ENCODE data around the gene CST4. TPM values are rescaled to one million over a fixed set of nuclear protein-coding genes. Genes with fewer than 3 reads are reported as not detected.

The CST4 gene
- total RNA-seq, 1 donor from 2014 or later = not detected

DNA sequence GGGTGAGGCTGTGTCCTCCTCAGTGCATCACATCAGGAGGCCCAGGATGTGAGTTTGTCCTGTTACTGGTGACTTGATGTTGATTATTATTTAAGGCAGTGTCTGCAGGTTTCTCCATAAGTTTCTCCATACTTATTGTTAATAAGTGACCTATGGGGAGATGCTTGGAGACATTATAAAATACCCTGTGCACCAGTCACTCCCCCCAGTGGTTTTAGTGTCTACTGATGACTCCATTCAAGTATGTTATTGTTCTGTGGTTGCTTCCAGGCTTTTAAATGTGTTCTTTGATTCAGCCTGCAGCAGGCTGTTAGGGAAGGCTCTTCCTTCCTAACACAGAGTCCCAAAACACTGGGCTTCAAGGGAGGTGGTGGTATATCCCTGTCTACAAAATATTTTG lies 36.5 kb downstream of the CST4 start:
- no peak for DNase-seq (ENCODE audit: missing footprints)
- no peak for ATAC-seq
- intact Hi-C loops (cut with DNase I) = no loop called here

DNA sequence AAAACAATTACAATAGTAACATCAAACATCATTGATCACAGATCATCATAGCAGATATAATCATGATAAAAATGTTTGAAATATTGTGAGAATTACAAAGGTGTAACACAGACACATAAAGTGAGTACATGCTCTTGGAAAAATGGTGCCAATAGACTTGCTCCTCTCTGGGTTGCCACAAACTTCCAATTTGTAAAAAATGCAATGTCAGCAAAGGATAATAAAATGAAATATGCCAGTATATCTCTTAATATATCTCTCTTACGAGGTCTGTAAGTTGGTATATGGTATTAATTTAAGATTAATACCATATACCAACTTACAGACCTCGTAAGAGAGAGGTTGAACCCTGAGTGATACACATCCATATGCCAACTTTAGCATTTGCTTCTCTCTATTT lies 37.7 kb downstream of the CST4 start:
- intact Hi-C loops (cut with DNase I) = no loop called here
- DNase-seq (ENCODE audit: missing footprints) = no peak
- ATAC-seq = no peak

DNA sequence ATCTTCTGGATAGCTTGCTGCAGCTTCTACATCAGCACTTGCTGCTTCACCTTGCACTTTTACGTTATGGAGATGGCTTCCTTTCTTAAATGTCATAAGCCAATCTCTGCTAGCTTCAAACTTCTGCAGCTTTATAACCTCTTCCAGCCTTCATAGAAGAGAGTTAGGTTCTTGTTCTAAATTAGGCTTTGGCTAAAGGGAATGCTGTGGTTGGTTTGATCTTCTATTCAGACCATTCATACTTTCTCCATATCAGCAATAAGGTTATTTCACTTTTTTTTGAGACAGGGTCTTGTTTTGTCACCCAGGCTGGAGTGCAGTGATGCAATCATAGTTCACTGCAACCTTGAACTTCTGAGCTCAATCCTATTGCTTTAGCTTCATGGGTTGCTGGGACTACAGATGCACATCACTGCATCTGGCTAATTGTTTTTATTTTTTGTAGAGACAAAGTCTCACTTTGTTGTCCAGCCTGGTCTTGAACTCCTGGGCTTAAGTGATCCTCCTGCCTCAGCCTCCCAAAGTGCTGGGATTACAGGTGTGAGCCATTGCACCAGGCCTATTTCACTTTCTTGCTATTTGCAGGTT lies 38.9 kb downstream of the CST4 start:
- ATAC-seq (no peak), DNase-seq (ENCODE audit: missing footprints) (no peak)
- intact Hi-C loops (cut with DNase I) = no loop called here

DNA sequence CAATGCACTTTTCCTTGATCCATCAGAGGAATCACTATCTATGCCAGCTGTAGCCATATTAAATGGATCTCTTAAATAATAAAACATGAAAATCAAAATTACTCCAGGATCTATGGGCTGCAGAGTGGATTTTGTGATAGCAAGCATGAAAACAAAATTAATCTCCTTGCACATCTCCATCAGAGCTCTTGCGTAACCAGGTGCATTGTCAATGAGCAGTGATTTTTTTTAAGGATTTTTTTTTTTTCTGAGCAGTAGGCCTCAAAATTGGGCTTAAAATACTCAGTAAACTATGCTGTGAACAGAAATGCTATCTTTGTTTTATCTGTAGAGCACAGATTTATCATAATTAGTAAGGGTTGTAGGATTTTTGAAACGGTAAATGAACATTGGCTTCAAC lies 39.6 kb downstream of the CST4 start:
- ATAC-seq = no peak

DNA sequence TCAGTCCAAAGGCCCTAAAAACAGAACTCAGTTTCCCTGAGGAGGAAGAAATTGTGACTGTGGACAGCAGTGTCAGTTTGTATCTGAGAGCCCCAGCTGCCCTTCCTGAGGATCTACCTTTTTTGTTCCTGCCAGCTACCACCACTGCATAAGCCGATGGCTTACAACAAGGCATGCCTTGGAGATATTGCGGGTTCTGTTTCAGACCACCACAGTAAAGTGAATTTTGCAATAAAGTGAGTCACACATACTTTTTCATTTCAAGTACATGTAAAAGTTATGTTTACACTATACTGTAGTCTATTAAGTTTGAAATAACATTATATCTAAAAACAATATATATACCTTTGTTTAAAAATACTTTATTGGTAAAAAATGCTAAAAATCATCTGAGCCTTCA lies 41.5 kb downstream of the CST4 start:
- ATAC-seq (no peak), DNase-seq (ENCODE audit: missing footprints) (no peak)
- intact Hi-C loops (cut with DNase I) = no loop called here

More for the DNA sequence above, 39.6 kb downstream of the CST4 start:
- DNase-seq (ENCODE audit: missing footprints) = no peak
- intact Hi-C loops (cut with DNase I) = no loop called here

DNA sequence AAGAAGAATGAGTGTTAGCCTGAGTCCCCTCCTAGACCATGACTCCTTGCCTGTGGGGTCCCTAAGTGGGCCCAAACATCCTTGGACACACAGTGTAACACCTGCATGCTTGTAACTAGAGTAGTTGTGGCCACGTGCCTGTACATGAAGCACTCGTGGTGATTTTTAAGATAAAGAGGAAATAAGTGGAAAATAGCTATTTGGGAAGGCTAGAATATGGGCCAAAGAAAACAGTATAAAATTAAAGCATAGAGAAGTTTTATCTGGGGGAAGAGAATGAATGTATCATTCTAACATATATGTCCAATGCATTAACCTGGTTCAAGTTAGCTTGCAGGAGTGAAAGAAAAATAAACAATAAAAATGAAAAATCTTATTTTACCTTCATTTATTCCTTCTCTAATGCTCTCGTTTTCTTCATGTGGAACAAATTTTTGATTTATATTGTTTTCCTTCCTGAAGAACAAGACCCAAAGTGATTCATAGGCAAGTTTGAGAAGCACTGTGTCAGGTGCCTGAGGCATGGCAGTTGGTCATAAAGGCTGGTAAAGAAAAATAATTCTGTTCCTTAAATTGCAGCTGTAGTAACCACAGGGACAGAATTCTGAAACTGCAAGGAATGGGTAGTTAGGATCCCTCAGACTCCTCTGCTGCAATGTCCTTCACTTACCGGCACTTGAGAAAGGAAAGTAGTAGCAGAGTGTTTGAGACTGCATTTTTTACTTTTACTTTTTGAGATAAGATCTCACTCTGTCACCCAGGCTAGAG lies 42.5 kb downstream of the CST4 start:
- intact Hi-C loops (cut with DNase I) = no loop called here
- ATAC-seq = no peak

DNA sequence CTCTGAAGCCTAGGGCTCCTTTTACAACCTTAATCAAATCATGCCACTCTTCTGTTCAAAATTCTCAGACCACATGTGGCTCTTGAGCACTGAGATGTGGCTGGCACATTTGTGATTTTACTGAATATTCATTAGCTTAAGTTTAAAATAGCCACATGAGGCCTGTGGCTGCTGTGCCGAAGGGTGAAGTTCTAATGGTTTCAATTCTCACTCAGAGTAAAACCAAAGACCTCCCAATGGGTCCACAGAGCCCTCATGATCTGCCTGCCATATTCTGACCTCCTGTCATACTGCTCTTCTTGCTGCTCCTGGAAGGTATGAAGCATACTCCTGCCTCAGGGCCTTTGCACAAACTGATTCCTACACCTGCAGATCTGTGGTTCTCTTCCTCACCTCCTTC lies 43.3 kb downstream of the CST4 start:
- ATAC-seq (no peak), DNase-seq (ENCODE audit: missing footprints) (no peak)
- intact Hi-C loops (cut with DNase I) = no loop called here

More for the DNA sequence above, 42.5 kb downstream of the CST4 start:
- DNase-seq (ENCODE audit: missing footprints) = no peak

DNA sequence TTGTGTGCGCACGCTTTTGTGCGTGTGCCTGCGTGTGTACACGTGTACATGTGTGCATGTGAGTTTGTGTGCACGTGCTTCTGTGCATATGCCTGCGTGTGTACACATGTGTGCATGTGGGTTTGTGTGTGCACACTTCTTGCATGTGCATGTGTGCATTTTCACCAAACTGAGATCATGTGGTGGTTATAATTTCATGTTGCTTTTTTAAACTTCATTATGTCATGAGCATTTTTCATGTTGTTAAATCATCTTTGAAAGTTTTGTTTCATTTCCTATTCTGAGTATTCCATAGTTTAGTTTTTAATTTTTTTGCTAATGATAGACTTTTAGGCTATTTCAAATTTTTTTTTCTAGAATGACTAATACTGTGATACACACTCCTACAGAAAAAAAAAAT lies 44.7 kb downstream of the CST4 start:
- no peak for ATAC-seq
- intact Hi-C loops (cut with DNase I) = no loop called here
- no peak for DNase-seq (ENCODE audit: missing footprints)

DNA sequence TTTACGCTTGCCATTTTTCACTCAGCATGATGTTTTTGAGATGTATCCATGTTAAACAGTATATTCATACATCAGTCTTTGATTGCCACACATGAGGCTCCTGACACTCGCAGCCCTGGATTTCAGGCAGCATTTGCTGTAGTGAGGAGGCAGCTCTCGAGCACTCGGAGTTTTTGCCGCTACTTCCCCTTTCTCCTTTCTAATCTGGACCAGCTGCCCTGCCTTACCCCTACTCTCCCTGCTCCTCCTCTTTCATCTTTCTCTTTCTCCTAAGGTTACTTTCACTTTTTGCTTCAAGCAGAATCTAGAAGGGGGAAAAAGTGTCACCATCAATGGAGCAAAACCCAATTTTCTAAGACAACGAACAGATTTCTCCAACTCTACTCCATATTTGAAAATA lies 45.2 kb downstream of the CST4 start:
- ATAC-seq (no peak), DNase-seq (ENCODE audit: missing footprints) (no peak)
- intact Hi-C loops (cut with DNase I) = no loop called here

DNA sequence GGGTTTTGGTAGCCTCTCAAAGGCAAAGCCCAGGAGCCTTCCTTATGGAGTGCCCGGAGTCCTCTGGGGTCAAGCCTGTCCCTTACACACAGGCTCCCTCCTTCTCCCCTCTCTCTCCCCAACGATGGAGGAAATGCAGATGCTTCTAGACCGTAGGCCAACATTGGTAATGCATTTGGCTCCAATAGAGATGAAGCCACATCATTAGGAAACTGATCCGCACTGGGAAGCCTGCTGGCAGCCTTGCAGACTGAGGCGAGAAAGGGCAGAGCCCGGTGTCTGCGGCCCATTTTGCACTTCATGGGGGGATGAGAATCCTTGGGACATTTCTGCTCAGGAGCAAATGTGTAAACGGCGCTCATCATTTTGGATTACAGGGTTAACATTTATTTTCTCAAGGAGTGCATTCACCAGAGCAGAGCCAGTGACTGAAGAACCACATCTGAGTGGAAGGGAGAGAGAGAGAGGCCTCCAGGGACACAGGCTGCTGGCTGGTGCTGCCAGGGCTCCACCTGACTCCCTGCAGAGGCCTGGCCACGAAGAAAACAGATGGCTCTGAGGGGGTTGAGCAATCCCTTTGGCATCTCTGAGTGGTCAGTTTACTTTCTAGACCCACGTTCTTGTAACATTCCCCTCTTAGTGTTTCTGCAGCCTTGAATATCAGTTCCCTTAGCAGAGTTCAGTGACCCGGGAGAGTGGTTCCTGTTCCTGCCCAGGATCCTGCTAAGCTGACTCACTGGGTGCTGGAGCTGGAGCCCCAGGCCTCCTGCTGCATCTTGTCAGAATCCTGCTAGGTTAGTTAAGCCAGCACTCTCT lies 46.7 kb downstream of the CST4 start:
- intact Hi-C loops (cut with DNase I) = no loop called here
- no peak for DNase-seq (ENCODE audit: missing footprints)
- peak; percentile 4 for ATAC-seq

DNA sequence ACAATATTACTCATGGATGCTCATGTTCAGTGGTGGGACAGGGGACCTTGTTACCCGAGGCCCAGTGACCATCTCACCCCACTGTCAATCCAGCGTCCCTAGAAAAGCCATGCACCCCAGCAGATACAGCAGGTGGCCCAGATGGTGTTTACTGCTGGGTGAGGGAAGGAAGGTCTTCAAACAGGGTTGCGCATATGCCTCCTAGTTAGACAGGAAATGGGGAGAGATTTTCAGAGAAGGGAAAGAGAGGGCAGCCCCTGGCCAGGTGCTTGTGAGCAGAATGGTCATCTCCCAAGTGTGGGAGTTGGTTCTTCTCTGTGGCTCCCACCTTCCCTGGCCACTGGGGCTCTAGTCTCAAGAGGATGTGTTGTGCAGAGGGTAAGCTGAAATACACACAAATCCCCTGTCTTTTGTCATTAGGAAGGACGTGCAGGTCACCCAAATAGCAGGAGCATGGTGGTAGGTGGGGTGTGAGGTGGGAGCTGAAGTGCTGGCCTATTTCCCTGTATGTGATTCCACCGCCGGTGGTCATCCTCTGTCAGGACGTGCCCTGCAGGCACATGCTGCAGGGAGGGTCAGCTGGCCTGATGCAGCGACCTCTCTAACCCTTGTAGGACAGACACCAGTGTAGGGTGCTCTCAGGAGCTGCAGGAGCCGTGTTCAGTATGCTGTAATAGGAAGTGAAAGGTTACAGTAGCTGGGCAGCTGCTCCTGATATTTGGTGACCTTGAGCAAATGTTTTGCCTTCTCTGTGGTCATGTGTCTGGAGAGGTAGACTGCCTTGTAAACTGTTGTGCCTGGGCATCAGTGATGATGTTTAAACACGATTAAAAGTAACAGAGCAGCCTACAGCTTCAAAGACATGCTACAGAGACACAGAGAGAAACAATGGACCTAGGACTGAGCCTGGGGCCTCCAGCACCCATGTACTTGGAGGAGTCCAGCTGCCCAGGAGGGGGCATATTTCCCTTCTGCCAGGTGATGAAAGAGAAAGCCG lies 47.9 kb downstream of the CST4 start:
- intact Hi-C loops (cut with DNase I) = no loop called here
- no peak for DNase-seq (ENCODE audit: missing footprints)
- no peak for ATAC-seq

DNA sequence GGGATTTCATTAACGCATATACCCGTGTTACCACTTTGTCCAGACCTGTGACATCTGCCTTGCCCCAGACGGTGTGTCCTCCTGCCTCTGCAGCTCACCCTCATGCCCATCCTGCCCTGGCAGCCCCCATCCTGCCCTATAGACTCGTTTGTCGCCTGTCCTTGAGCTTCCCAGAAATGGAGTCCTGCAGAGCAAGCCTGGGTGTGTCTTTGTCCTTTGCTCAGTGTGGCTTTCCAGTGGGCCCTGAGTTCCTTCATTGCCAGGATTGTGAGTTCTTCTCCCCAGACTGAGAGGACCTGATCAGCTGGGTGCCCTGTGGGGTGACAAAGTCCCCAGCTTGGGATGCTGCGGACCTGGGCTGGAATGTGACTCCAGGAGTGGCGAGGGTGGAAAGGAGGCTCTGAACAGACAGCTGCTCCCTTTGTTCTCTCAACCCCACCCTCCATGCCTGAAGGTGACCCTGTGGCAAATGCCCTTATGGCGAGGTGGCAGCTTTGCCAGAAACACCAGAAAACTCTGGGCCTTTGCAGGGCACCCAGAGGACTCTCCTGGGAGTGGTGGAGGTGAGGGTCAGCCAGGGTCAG lies 48.7 kb downstream of the CST4 start:
- intact Hi-C loops (cut with DNase I) = no loop called here
- ATAC-seq = no peak
- DNase-seq (ENCODE audit: missing footprints) = no peak

DNA sequence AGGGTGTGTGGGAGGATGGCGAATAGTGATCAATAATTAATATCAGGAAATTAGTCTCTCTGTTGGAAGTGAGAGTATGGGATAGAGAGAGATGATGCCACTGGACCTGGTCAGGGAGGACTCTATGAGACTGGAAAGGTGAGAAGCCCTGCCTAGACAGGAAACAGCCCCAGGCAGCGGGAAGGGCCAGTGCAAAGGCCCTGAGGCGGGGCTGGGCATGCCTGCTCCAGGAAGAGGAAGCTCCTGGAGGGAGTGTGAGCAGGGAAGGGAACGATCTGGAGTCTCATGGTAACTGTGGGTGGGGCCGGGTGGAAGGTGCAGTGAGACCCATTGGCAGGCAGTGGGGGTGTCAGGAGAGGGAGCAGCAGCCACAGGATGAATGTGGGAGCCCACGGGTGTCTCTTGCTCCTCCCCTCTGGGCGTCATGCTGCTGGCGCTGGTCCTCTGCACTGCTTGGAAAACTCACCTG lies 49.3 kb downstream of the CST4 start:
- DNase-seq (ENCODE audit: missing footprints) (no peak), ATAC-seq (no peak)
- intact Hi-C loops (cut with DNase I) = loop anchor here (5.0 kb wide), 1 partner anchor 277 kb away; the partner anchor contains the start of gene GZF1

DNA sequence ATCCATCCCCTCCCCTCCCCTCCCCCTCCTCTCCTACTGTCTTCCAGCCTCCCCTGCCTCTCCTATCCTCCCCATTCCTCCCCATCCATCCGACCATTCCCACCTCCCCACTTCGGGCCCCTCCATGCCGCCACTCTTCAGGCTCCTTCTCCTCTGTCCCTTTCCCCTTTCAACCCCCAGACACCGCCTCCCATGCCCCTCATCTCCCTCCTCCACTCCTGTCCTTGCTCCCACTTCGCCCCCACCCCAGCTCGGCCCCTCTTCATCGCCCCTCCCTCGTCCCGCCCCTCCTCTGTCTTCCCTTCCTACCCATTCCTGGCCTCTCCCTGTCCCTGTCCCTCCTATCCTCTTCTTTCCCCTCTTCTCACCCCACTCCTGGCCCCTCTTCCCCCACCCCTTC lies 50.5 kb downstream of the CST4 start:
- intact Hi-C loops (cut with DNase I) = loop anchor here (5.0 kb wide), 1 partner anchor 276 kb away; the partner anchor contains the start of gene GZF1
- DNase-seq (ENCODE audit: missing footprints) = no peak
- ATAC-seq = no peak

DNA sequence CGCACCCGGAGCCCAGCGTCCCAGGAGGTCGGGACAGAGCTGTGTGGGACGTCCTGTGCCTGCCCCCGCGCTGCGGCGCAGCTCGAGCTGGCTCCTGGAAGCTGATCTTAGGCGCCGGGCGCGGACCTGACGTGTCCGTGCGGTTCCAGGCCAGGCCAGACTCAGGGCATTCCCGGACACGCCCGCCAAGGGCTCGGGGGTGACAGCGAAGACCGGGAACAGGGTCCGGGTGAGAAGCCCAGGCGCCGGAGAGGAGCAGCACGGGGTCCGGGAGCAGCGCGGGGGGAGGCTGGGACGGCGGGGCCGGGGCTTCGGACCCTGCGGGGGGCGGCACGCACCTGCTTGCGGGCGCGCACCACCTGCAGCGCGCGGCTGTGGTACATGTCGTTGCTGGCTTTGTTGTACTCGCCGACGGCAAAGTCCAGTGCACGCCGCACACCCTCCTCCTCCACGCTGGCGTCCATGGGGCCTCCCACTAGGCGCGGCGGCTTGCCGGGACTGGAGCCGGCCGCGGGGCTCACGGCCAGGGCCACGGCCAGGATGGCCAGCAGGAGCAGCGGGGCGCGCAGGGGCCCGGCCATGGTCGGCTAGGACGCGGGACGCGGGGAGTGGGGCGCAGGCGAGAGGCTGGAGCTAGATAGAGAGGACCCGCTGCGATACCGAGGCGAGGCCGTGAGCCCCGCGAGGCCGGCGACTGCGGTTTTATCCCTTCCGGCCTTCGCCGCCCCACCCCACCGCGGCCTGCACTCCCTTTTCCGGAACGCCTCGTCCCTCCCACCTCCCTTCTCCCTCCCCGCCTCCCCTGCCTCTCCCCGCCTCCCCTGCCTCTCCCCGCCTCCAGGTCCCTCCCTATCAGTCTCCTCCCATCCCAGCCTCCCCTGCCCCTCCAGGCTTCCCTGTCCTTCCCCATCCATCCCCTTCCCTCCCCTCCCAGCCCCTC lies 51.3 kb downstream of the CST4 start, which contains the start of gene CST3:
Gene CST3 (minus strand): TSS at position 674 of the 940 bp plus-strand sequence. CDS start 93 bp downstream, at position 581.
- DNase-seq (ENCODE audit: missing footprints) (peak; percentile 95), ATAC-seq (peak; percentile 86)
- intact Hi-C loops (cut with DNase I) = loop anchor here (5.0 kb wide), 1 partner anchor 275 kb away; the partner anchor contains the start of gene GZF1

DNA sequence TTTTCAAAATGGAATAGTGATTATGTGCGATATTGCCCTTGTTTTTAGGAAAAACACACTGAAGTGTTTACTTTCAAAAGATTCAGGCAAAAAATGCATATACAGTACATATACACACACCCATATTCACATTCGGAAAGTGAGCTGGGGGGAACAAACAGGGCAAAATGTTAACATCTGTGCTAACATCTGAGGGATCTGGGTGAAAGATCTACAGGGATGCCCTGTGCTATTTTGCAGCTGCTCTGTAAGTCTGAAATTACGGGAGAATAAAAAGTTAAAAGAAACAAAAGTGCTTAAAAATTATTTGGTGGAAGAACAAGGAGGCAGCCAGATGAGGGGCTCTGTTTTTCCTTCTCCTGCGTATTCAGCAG lies 51.9 kb downstream of the CST4 start:
- DNase-seq (ENCODE audit: missing footprints) (no peak), ATAC-seq (no peak)
- intact Hi-C loops (cut with DNase I) = loop anchor here (5.0 kb wide), 1 partner anchor 275 kb away; the partner anchor contains the start of gene GZF1
